ENCODE results near the gene MACROD1. TPM values are rescaled to one million over a fixed set of nuclear protein-coding genes. Genes with fewer than 3 reads are reported as not detected.

Gene MACROD1
- total and polyA plus RNA-seq, 10 of the 15 experiments (the other 5 are each of a cell fraction or from before 2014, with no cell fraction given) = 1.2 to 22.7 (median 11.3) TPM; not detected in 1

GRCh38 chr11:64084146-64084950, 81.6 kb downstream of the MACROD1 start (continued):
- TF ChIP-seq SKIL (IDR thresholded peaks at IDR 0.05; ENCODE audit: low read depth, poor library complexity, severe bottlenecking) (no peak), YBX1 (IDR thresholded peaks at IDR 0.05) (no peak)

GRCh38 chr11:64083398-64084080, 82.4 kb downstream of the MACROD1 start:
- H2AFZ ChIP-seq (ENCODE audit: control insufficient read depth, low read depth, low read length) = no peak overlapping the region
- H3K4me3 ChIP-seq = no peak overlapping the region
- BruUV-seq (replicated peaks) = no TSS peak
- H3K4me1 ChIP-seq (ENCODE audit: control insufficient read depth, insufficient read depth, low read length) = no peaks in the 10 kb centered on the region
- FAIRE-seq (no peak), DNase-seq (ENCODE audit: low read depth, low spot score) (no peak), ATAC-seq (no peak)
- SMC1A ChIA-PET (ENCODE audit: uncharacterized antibody, unreplicated experiment) = no interaction called here
- in situ Hi-C loops (cut with MboI) = no loop called here
- no peaks in the 10 kb centered on the region for H3K79me2 ChIP-seq (ENCODE audit: control insufficient read depth, insufficient read depth, low read length)
- intact Hi-C loops (cut with micrococcal nuclease; ENCODE audit: unreplicated experiment) = no loop called here
- POLR2A ChIA-PET = no interaction called here
- H3K27me3 ChIP-seq (replicated peaks in 1 of 2; ENCODE audit: control insufficient read depth in 2 of 2, insufficient read depth in 2 of 2, low read length in 1 of 2) = no peaks in the 10 kb centered on the region; a peak in 1 of 4 replicates
- H3K36me3 ChIP-seq (ENCODE audit: control insufficient read depth in 2 of 2, insufficient read depth in 2 of 2, low read length in 1 of 2) = no peaks in the 10 kb centered on the region
- H3K9me3 ChIP-seq (replicated peaks; ENCODE audit: control insufficient read depth, insufficient read depth, low read length) = no peaks in the 10 kb centered on the region
- H3K4me2 ChIP-seq (ENCODE audit: control insufficient read depth, insufficient read depth) = no peak overlapping the region
- no peak overlapping the region for H3K9ac ChIP-seq (ENCODE audit: control insufficient read depth, insufficient read depth, low read length)
- 65% methylated on average over 23 of the region's 28 CpGs for WGBS (ENCODE audit: insufficient coverage, insufficient replicate concordance, low lambda C conversion rate, missing lambda C conversion rate)
- CTCF ChIA-PET = no interaction called here
- H4K20me1 ChIP-seq (ENCODE audit: control insufficient read depth, insufficient read depth) = no peaks in the 10 kb centered on the region
- H3K27ac ChIP-seq (ENCODE audit: control insufficient read depth, insufficient read depth) = no peak overlapping the region
- RAD21 ChIA-PET (ENCODE audit: unreplicated experiment) = no interaction called here
- TF ChIP-seq MYC (IDR thresholded peaks at IDR 0.05; ENCODE audit: insufficient read depth, insufficient read length, insufficient replicate concordance, low read length, severe bottlenecking) = no peak
- no peak for TF ChIP-seq RUNX3 (IDR thresholded peaks at IDR 0.05; ENCODE audit: low read length)
- TF ChIP-seq TBL1XR1 (IDR thresholded peaks at IDR 0.05; ENCODE audit: low read depth, low read length) = no peak
- no peak for TF ChIP-seq PAX8 (IDR thresholded peaks at IDR 0.05)
- no peak for TF ChIP-seq RBBP5 (conservative IDR thresholded peaks at IDR 0.05)
- TF ChIP-seq SREBF1 (IDR thresholded peaks at IDR 0.05; ENCODE audit: low read length) = no peak
- TF ChIP-seq TCF12 (IDR thresholded peaks at IDR 0.05; ENCODE audit: low read depth, low read length) = no peak
- no peak for TF ChIP-seq ZNF207 (IDR thresholded peaks at IDR 0.05; ENCODE audit: borderline replicate concordance)
- no peak for TF ChIP-seq ZBTB4 (CRISPR knock-in tag; IDR thresholded peaks at IDR 0.05)
- TF ChIP-seq ZNF384 (IDR thresholded peaks at IDR 0.05; ENCODE audit: borderline replicate concordance, low read depth, low read length) = no peak
- TF ChIP-seq HDAC6 (IDR thresholded peaks at IDR 0.05; ENCODE audit: unreplicated experiment) = no peak
- no peak for TF ChIP-seq IKZF2 (IDR thresholded peaks at IDR 0.05)
- TF ChIP-seq IKZF1 (conservative IDR thresholded peaks at IDR 0.05) = no peak

Measured in GM12878 (cell line).